ENCODE data around the gene YWHAQ.

The YWHAQ gene

GRCh38 chr2:9674891-9675414 is 44.2 kb upstream of the YWHAQ start:
- H3K36me3 ChIP-seq, result no peaks in the 10 kb centered on the region
- peaks cover 16% of the 10 kb centered on the region for H3K4me1 ChIP-seq
- no peaks in the 10 kb centered on the region for H3K9me3 ChIP-seq
- TF ChIP-seq CTCF (IDR thresholded peaks at IDR 0.05; ENCODE audit: low read depth, low read length), result no peak
- H3K27me3 ChIP-seq, result no peaks in the 10 kb centered on the region
- H3K4me3 ChIP-seq (ENCODE audit: low read depth, low read length), result peak overlapping the region; percentile 43
- no peak for DNase-seq

- peak; percentile 61 for DNase-seq
- no peak for TF ChIP-seq CTCF (IDR thresholded peaks at IDR 0.05; ENCODE audit: low read depth, low read length)
- Histone ChIP-seq H3K9me3 (no peaks in the 10 kb centered on the region), H3K27me3 (no peaks in the 10 kb centered on the region), H3K4me3 (ENCODE audit: low read depth, low read length) (no peak overlapping the region), H3K36me3 (no peaks in the 10 kb centered on the region), H3K4me1 (peaks cover 16% of the 10 kb centered on the region)
Measured at GRCh38 chr2:9673914-9674481, 43.2 kb upstream of the YWHAQ start.

- no peak for TF ChIP-seq CTCF (IDR thresholded peaks at IDR 0.05; ENCODE audit: low read depth, low read length)
- no peaks in the 10 kb centered on the region for H3K27me3 ChIP-seq
- no peak for DNase-seq
- H3K4me1 ChIP-seq, result no peaks in the 10 kb centered on the region; the same call in 1 of the 2 replicates
- no peaks in the 10 kb centered on the region for H3K9me3 ChIP-seq
- H3K4me3 ChIP-seq (ENCODE audit: low read depth, low read length), result no peak overlapping the region
- H3K36me3 ChIP-seq, result no peaks in the 10 kb centered on the region
Measured at GRCh38 chr2:9668687-9669345, 38.0 kb upstream of the YWHAQ start.

- H3K9me3 ChIP-seq, result no peaks in the 10 kb centered on the region
- H3K36me3 ChIP-seq, result no peaks in the 10 kb centered on the region
- no peaks in the 10 kb centered on the region; the same call in 1 of the 2 replicates for H3K4me1 ChIP-seq
- TF ChIP-seq CTCF (IDR thresholded peaks at IDR 0.05; ENCODE audit: low read depth, low read length), result no peak
- no peaks in the 10 kb centered on the region for H3K27me3 ChIP-seq
- DNase-seq, result no peak
- H3K4me3 ChIP-seq (ENCODE audit: low read depth, low read length), result no peak overlapping the region
Measured at GRCh38 chr2:9667826-9668225, 37.0 kb upstream of the YWHAQ start.

- no peaks in the 10 kb centered on the region for H3K36me3 ChIP-seq
- TF ChIP-seq CTCF (IDR thresholded peaks at IDR 0.05; ENCODE audit: low read depth, low read length), result no peak
- no peak overlapping the region for H3K4me3 ChIP-seq (ENCODE audit: low read depth, low read length)
- H3K9me3 ChIP-seq, result no peaks in the 10 kb centered on the region
- H3K4me1 ChIP-seq, result no peaks in the 10 kb centered on the region; the same call in 1 of the 2 replicates
- H3K27me3 ChIP-seq, result no peaks in the 10 kb centered on the region
- DNase-seq, result no peak
Measured at GRCh38 chr2:9666306-9666705, 35.5 kb upstream of the YWHAQ start.

- no peaks in the 10 kb centered on the region for H3K9me3 ChIP-seq
- DNase-seq, result no peak
- H3K4me1 ChIP-seq, result no peaks in the 10 kb centered on the region; the same call in 1 of the 2 replicates
- no peak overlapping the region for H3K4me3 ChIP-seq (ENCODE audit: low read depth, low read length)
- no peaks in the 10 kb centered on the region for H3K27me3 ChIP-seq
- no peaks in the 10 kb centered on the region for H3K36me3 ChIP-seq
- no peak for TF ChIP-seq CTCF (IDR thresholded peaks at IDR 0.05; ENCODE audit: low read depth, low read length)
Measured at GRCh38 chr2:9665898-9666297, 35.1 kb upstream of the YWHAQ start.
